ENCODE measurements around the gene RNF43.

Gene RNF43

GRCh38 chr17:58381124-58382035 lies 36.0 kb downstream of the RNF43 start:
- DNase-seq (ENCODE audit: low read depth in 2 of 2) = no peak

DNA sequence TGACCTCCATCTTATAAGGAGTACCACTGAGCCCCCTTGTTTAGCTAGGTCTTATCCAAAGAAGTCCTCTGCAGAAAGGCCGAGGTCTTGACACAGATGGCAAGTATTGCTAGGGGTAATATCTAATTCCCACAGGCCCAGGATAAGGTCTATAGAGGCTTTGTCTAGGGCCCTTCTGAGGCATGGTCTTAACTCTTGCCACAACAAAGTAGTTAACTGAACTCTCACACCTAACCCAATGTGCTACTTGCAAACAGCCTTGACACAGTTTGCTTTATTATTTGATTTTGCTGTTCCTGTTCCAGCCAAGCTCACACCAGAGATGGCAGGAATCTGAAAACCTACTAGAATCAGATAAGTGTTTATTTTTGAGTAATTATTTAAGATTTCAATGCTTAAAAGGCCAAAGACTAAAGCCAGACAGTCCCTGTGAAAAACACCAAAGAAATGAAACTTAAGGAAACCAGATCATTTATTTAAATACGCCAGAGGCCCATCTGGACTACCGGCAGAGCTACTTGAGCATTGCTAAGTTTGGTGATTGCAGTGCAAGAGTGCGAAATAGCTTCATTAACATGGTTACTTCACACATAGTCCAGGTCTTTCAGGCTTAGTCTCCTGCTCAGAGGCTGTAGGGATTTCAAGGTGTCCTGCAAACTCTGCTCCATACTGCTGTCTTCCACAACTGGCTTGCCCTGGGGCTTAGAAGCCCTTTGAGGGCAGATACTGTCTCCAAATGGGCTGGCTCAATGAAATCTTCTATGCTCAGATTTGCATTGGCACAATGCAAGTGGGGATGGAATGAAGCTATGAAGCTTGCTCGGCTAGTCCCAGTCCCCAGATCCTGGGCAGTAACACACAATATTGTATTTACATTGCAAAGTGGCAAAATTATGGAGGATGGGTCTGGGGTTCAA lies 36.9 kb downstream of the RNF43 start:
- no peak for DNase-seq (ENCODE audit: low read depth in 2 of 2)

- DNase-seq (ENCODE audit: low read depth in 2 of 2) = no peak
Measured at GRCh38 chr17:58379511-58379824, 37.9 kb downstream of the RNF43 start.

DNA sequence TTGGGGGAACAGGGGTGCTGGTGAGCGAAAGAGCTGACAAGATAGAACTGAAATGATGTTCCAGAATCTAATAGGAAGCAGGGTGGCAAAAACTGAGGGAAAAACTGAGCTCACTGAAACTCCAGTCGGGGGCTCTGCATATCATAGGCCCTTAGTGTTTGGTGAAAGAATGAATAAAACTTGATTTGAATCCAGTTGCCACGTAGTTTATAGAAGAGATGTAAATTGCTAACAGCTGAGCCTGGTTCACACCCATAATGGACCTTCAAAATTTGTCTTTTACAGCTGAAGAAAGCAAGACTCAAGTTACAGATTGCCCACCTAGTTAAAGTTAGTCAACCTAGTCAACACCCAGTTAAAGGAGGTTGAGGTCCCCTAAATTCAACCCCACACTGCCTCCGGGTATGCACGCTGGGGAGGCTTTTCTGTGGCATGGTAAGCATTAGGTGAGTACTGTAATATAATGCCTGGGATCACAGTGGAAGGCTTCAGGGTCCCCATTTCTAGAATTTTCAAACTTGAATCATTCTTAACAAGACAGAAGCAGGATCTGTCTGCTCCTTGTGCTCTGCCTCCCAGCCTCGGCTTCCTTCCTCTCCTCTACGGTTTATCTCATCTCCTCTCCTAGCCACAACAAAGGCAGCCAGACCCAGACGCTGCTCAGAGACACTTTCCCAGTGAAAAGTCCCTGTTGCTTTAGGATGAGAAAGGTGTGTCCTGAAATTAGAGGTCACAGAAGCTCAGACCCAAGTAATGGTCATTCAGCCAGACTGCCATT lies 38.4 kb downstream of the RNF43 start:
- no peak for DNase-seq (ENCODE audit: low read depth in 2 of 2)

DNA sequence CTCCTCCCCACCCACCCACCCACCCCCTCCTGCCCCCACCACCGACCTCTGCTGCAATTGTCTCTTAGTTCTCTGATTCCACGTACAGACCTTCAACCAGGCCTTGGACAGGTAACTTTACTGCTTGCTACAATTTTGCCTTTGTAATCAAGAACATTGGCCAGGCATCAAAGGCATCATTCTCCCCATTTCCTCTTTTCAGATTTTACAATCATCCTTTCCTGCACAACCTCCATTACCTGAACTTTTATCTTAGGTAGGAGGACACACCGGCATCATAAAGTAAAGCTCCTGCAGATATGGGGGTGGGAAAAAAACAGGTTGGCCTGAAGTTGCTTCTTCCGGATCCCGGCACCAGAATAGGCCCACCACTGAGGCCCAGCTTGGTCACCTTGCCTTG lies 39.7 kb downstream of the RNF43 start:
- DNase-seq (ENCODE audit: low read depth in 2 of 2) = no peak

- no peak for DNase-seq (ENCODE audit: low read depth in 2 of 2)
Measured at GRCh38 chr17:58377093-58377601, 40.2 kb downstream of the RNF43 start.

DNA sequence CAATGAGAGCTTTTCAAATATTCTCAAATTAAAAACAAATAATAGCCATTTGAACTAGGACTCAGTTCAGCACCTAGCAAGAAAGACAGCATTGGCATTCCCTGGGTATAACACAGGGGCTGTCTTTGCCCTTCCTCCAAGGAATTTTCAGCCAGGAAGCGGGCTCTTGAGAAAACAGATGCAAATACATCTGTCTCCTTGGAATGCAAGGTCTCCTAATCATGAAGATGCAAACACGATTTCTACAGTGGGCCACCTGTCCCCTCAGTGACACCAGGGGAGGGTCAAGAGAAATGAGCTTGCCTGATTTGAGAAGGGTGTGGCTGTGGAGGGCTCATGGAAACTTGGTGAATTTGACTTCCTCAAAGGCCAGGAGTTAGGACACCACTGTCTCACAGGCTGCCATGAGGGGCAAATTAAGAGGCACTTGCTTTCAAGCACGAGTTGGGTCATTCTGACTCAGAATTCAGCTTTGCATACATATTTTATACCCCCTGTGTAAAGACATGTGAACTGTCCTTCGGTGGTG lies 40.8 kb downstream of the RNF43 start:
- DNase-seq (ENCODE audit: low read depth in 2 of 2) = no peak

GRCh38 chr17:58375811-58376210 lies 41.5 kb downstream of the RNF43 start:
- no peak for DNase-seq (ENCODE audit: low read depth in 2 of 2)

DNA sequence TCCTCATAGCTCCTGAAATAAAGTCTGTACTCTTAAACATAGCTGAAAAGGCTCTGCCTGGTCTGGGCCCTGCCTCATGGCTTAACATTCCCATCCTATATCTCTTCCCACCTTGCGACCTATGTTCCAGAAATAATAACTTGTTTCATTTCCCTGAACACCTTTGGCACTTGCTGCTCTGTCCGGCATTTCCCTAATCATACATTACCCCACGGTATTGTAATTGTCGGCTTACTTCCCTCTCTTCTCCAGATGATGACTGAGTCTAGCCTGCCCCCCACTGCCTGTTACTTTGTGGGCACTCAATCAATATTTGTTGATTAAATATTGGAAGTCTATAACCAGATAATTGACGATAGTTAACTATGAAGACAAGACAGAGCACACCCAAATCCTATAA lies 42.1 kb downstream of the RNF43 start:
- DNase-seq (ENCODE audit: low read depth in 2 of 2) = no peak

DNA sequence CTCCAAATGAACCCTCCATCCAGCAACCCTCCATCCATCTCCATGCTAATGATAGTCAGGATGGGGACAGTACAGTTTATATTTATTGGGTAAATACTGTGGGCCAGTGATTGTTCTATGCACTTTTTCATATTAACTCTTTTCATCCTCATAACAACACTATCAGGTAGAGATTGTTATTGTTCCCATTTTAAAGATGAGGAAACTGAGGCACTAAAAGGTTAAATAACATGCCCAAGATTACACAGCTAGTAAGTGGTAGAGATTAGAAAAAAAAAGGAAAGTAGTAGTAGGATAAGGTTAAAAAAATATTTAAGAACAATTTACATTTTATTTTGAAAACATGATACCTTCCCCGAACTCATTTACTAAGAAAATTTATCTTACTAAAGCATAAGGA lies 43.4 kb downstream of the RNF43 start:
- DNase-seq (ENCODE audit: low read depth in 2 of 2) = no peak

GRCh38 chr17:58373003-58373402 lies 44.3 kb downstream of the RNF43 start:
- no peak for DNase-seq (ENCODE audit: low read depth in 2 of 2)

GRCh38 chr17:58371300-58371950 lies 45.9 kb downstream of the RNF43 start:
- DNase-seq (ENCODE audit: low read depth in 2 of 2) = no peak

DNA sequence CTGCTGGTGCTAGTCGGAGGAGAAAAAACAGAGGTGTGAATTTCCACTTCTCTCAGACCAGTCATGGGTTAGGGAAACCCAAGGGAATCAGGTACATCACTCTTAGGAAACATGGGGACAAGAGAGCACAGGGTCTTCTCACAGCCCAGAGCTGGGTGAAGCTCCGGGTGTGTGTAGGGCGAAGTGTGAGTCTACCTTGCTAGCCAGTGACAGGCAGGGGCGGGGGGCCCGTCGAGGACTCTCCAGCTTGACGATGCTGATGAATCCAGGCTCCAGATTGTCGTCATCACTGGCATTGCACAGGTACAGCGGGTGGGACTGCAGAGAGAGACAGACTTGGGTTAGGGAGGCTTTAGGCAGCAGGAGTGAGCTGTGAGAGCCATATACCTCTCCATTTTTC lies 46.6 kb downstream of the RNF43 start:
- DNase-seq (ENCODE audit: low read depth in 2 of 2) = no peak

DNA sequence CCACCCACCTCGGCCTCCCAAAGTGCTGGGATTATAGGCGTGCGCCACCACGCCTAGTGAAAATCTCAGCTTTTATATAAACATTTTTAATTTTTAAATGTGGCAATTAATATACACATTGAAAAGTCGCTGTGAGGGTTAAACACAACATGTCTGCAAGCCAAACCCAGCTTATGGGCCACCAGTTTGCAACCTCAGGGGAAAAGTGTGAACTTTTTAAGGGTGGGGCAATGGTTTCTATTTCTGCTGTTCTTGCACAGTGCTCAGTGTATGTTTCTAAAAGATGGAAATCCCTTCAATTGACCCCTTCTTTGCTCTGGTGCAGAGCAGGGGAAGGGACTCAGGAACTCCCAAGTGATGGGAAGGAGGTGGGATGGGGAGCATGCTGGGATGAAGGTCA lies 47.0 kb downstream of the RNF43 start:
- no peak for DNase-seq (ENCODE audit: low read depth in 2 of 2)

DNA sequence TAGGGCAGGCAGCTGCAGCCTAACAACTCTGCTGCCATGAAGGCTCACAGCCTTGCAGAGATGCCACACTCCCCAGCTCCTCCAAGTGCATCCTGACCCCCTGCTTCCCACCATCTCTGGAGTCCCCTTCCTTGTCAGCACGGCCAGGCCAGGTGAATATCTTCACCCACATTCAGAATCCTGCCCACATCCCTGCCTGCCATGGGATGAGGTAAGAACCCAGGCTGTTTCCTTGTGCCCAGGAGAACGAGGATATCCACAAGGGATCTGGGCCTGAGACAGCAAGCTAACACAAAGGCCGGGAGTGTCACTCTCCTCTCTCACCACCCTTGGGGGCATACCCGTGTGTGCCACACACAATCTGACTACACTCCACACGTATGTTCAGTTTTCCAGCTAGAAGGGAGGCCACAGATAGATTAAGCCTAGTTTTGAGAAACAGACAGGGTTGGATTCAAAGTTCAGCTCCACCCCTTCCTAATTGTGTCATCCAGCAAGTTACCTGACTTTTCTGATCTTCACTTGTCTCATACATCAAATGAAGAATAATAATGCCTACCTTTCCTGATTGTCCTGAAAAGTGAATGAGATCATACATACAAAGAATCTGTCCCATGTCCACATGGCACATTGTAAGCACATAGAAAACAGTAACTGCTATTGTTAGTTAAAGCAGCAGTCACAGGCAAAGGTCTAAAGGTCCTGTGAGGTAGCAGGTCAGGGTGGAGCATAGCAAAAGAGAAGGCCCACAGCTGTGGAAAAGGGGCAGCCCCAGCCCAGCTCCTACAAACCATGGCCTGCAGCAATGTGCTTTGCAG lies 47.9 kb downstream of the RNF43 start:
- no peak for DNase-seq (ENCODE audit: low read depth in 2 of 2)

DNA sequence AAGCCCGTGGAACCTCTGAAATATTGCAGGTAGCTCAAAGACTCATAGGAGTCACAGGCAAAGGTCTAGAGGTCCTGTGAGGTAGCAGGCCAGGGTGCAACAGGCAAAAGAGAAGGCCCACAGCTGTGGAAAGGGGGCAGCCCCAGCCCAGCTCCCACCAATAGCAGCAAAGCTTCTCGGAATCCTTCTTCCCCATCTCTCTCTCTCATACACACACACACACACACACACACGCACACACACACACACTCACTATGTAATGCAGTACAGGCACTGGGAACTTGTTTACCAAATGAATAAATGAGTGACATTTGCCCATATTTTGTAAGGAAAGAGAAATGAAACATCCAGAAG lies 48.5 kb downstream of the RNF43 start:
- no peak for DNase-seq (ENCODE audit: low read depth in 2 of 2)

Measured in stimulated activated CD8-positive, alpha-beta memory T cell treated with anti-CD3 and anti-CD28 coated beads, Interleukin-7, amount 100 ng/mL, for 4 hours (primary cell).